GM23338 (cell line): ENCODE results near the gene GPR33. TPM values are rescaled to one million over a fixed set of nuclear protein-coding genes. Genes with fewer than 3 reads are reported as not detected.
"Not testable (repeated sequence)": the region's sequence is repeated elsewhere in the genome, so short reads cannot be mapped to it uniquely, and the experiment has no call there.

ENCODE experiments used
- ATAC-seq: fragments of 200-7000 bp; cut with Tn5 transposase; 3 replicates; pipeline ENCODE4 v1.9.1; 2020
- DNase-seq: peaks from one replicate; pipeline ENCODE4 v3.0.0-alpha.2; 2015; ENCODE audit warnings: low spot score
- H2AFZ ChIP-seq: fragments of 200-600 bp; sonication (generic); 2 replicates; pipeline ENCODE4 v1.8.0; 2016; ENCODE audit warnings: antibody characterized with exemption, mild to moderate bottlenecking, moderate library complexity
- H3F3A ChIP-seq: fragments of 200-600 bp; sonication (generic); replicated peaks from 2 replicates; pipeline ENCODE4 v1.8.0; 2017; ENCODE audit warnings: antibody characterized with exemption, mixed run types, low read depth
- H3K27ac ChIP-seq: fragments of 200-600 bp; sonication (generic); 2 replicates; pipeline ENCODE4 v1.6.1; 2016; ENCODE audit warnings: low read depth
- H3K27me3 ChIP-seq: fragments of 200-600 bp; sonication (generic); 2 replicates; pipeline ENCODE4 v1.8.0; 2016; ENCODE audit warnings: mild to moderate bottlenecking, mixed run types, moderate library complexity; ENCODE audit not compliant: insufficient read depth
- H3K36me3 ChIP-seq: fragments of 200-600 bp; sonication (generic); 2 replicates; pipeline ENCODE4 v1.8.0; 2016; ENCODE audit warnings: mild to moderate bottlenecking; ENCODE audit not compliant: insufficient read depth
- H3K4me1 ChIP-seq: fragments of 200-600 bp; sonication (generic); 2 replicates; pipeline ENCODE4 v1.8.0; 2016; ENCODE audit warnings: mild to moderate bottlenecking, moderate library complexity; ENCODE audit not compliant: insufficient read depth
- H3K4me2 ChIP-seq: fragments of 200-600 bp; sonication (generic); 2 replicates; pipeline ENCODE4 v1.7.1; 2017; ENCODE audit warnings: mixed run types
- H3K4me3 ChIP-seq: fragments of 200-600 bp; sonication (generic); 2 replicates; pipeline ENCODE4 v1.6.1; 2016; ENCODE audit warnings: mixed run types
- H3K79me2 ChIP-seq: fragments of 200-600 bp; sonication (generic); replicated peaks from 2 replicates; pipeline ENCODE4 v1.8.0; 2017; ENCODE audit warnings: mild to moderate bottlenecking; ENCODE audit not compliant: insufficient read depth
- H3K9me2 ChIP-seq: fragments of 200-600 bp; sonication (generic); 2 replicates; pipeline ENCODE4 v1.8.0; 2017; ENCODE audit not compliant: insufficient read depth
- H4K20me1 ChIP-seq: fragments of 200-600 bp; sonication (generic); replicated peaks from 2 replicates; pipeline ENCODE4 v1.8.0; 2017; ENCODE audit warnings: mild to moderate bottlenecking; ENCODE audit not compliant: insufficient read depth
- H3K27ac Mint-ChIP-seq: 2 replicates; pipeline ENCODE4 v1.8.0; 2020; ENCODE audit warnings: inconsistent platforms, mild to moderate bottlenecking, moderate library complexity, mixed read lengths
- H3K27me3 Mint-ChIP-seq: 3 replicates; pipeline ENCODE4 v1.8.0; 2022; ENCODE audit warnings: low read depth, mild to moderate bottlenecking, moderate library complexity, mixed read lengths, inconsistent platforms; ENCODE audit not compliant: insufficient read depth, poor library complexity
- H3K36me3 Mint-ChIP-seq: 3 replicates; pipeline ENCODE4 v1.8.0; 2021; ENCODE audit warnings: low read depth, mild to moderate bottlenecking, inconsistent platforms, moderate library complexity, mixed read lengths
- H3K4me1 Mint-ChIP-seq: 3 replicates; pipeline ENCODE4 v1.8.0; 2020; ENCODE audit warnings: mild to moderate bottlenecking, inconsistent platforms, mixed read lengths
- H3K4me3 Mint-ChIP-seq: 3 replicates; pipeline ENCODE4 v1.8.0; 2021; ENCODE audit warnings: moderate library complexity, mild to moderate bottlenecking, inconsistent platforms, mixed read lengths
- H3K9me3 Mint-ChIP-seq: 3 replicates; pipeline ENCODE4 v1.8.0; 2020; ENCODE audit warnings: moderate library complexity, mild to moderate bottlenecking, inconsistent platforms, mixed read lengths
- CREB1 ChIP-seq: fragments of 250-450 bp; sonication (Bioruptor Pico); IDR thresholded peaks from 2 replicates; pipeline ENCODE4 v1.5.0; 2020; ENCODE audit warnings: low read depth, mild to moderate bottlenecking, moderate library complexity
- CTCF ChIP-seq, 2 experiments: fragments of 200-600 bp in 1 of 2; sonication (generic) in 1 of 2; conservative IDR thresholded peaks; 2 replicates each; pipeline versions ENCODE4 v1.5.1 to v1.6.1; 2016 to 2017; ENCODE audit warnings: antibody characterized with exemption in 2 of 2, low read depth in 2 of 2, mild to moderate bottlenecking in 2 of 2, moderate library complexity in 1 of 2
- EZH2 ChIP-seq: fragments of 200-600 bp; sonication (generic); IDR thresholded peaks from one replicate; pipeline ENCODE4 v1.8.0; 2017; ENCODE audit warnings: antibody characterized with exemption, mild to moderate bottlenecking, low read depth; ENCODE audit not compliant: unreplicated experiment
- EZH2phosphoT487 ChIP-seq: fragments of 200-600 bp; sonication (generic); IDR thresholded peaks from one replicate; pipeline ENCODE4 v1.8.1; 2018; ENCODE audit warnings: antibody characterized with exemption; ENCODE audit not compliant: unreplicated experiment
- REST ChIP-seq: IDR thresholded peaks from one replicate; pipeline ENCODE4 v1.6.1; 2018; ENCODE audit warnings: antibody characterized with exemption; ENCODE audit not compliant: unreplicated experiment
- ZNF462 ChIP-seq: fragments of 250-450 bp; sonication (Bioruptor Pico); IDR thresholded peaks from 2 replicates; pipeline ENCODE4 v1.5.0; 2020; ENCODE audit warnings: mild to moderate bottlenecking, moderate library complexity
- polyA plus RNA-seq: library from polyadenylated mRNA; unstranded; fragments of >200 nt; fragmentation: Nextera tagmentation; extraction: Ambion mirVana; gene quantifications from 2 replicates; pipeline ENCODE4 v1.2.1, GENCODE V29; 2016
- total RNA-seq: library from RNA; depleted of rRNA; stranded (reverse); fragments of >200 nt; shearing (Covaris generic); gene quantifications from 2 replicates; pipeline ENCODE4 v1.2.3, GENCODE V29; 2014

The GPR33 gene
- total and polyA plus RNA-seq, 2 experiments from 2014 or later: not detected

GRCh38 chr14:31439561-31439960 lies 48.3 kb downstream of the GPR33 start:
- DNase-seq (no peak), ATAC-seq (no peak)
- Histone ChIP-seq H3K27me3 (no peaks in the 10 kb centered on the region), H3K4me2 (no peak overlapping the region), H3K79me2 (no peaks in the 10 kb centered on the region), H3K36me3 (peaks cover 8% of the 10 kb centered on the region; the same call in 1 of the 2 replicates), H2AFZ (no peak overlapping the region), H3F3A (no peaks in the 10 kb centered on the region), H3K4me3 (no peak overlapping the region), H3K27ac (no peak overlapping the region), H3K4me1 (no peaks in the 10 kb centered on the region), H4K20me1 (no peaks in the 10 kb centered on the region), H3K9me2 (no peaks in the 10 kb centered on the region; the same call in none of the 2 replicates)
- Mint-ChIP-seq H3K27ac (no peak overlapping the region), H3K27me3 (no peaks in the 10 kb centered on the region), H3K4me3 (no peak overlapping the region), H3K4me1 (no peaks in the 10 kb centered on the region), H3K9me3 (peaks cover 22% of the 10 kb centered on the region), H3K36me3 (peaks cover 30% of the 10 kb centered on the region)
- TF ChIP-seq REST (no peak), ZNF462 (no peak), EZH2 (no peak), EZH2phosphoT487 (no peak), CREB1 (no peak), CTCF (conservative IDR thresholded peaks at IDR 0.05; ENCODE audit: low read depth in 2 of 2) (no peak)

- H3K4me1 Mint-ChIP-seq, H3K9me2 ChIP-seq, H4K20me1 ChIP-seq, H3K4me3 ChIP-seq, H3K27ac ChIP-seq, H3K27me3 Mint-ChIP-seq, H3K4me3 Mint-ChIP-seq, DNase-seq, ATAC-seq, H3K36me3 ChIP-seq, H3K27me3 ChIP-seq, H3K79me2 ChIP-seq, H3K4me1 ChIP-seq, H3K27ac Mint-ChIP-seq, H3F3A ChIP-seq, H2AFZ ChIP-seq, H3K4me2 ChIP-seq: not testable (repeated sequence)
- Mint-ChIP-seq H3K36me3 (peaks cover 28% of the 10 kb centered on the region), H3K9me3 (peaks cover 22% of the 10 kb centered on the region)
Observed at GRCh38 chr14:31437045-31437691, 50.7 kb downstream of the GPR33 start.
